K562 (cell line): ENCODE data around the gene S100A4. TPM values are rescaled to one million over a fixed set of nuclear protein-coding genes. Genes with fewer than 3 reads are reported as not detected.

ENCODE experiments used
- HCFC1 ChIP-seq: IDR thresholded peaks from 2 replicates; pipeline ENCODE4 v1.6.1; 2012; ENCODE audit warnings: low read depth, low read length, improper control_type of control experiment
- PHB2 ChIP-seq: fragments of 450-650 bp; IDR thresholded peaks from 2 replicates; pipeline ENCODE4 v1.6.1; 2017; ENCODE audit warnings: low read depth
- SLC30A9 ChIP-seq: fragments of 250-450 bp; sonication (Bioruptor Pico); IDR thresholded peaks from 2 replicates; pipeline ENCODE4 v1.8.0; 2022; ENCODE audit warnings: mild to moderate bottlenecking, moderate library complexity
- SMARCC2 ChIP-seq: fragments of 450-650 bp; IDR thresholded peaks from 2 replicates; pipeline ENCODE4 v1.6.1; 2017; ENCODE audit warnings: antibody characterized with exemption, moderate library complexity, mild to moderate bottlenecking, low read depth
- ZKSCAN3 ChIP-seq: fragments of 250-450 bp; sonication (Bioruptor Pico); IDR thresholded peaks from 2 replicates; pipeline ENCODE4 v1.4.0; 2020
- ZNF239 ChIP-seq: fragments of 250-450 bp; sonication (Bioruptor Pico); IDR thresholded peaks from 2 replicates; pipeline ENCODE4 v1.4.0; 2020; ENCODE audit warnings: mild to moderate bottlenecking
- ZNF551 ChIP-seq: fragments of 250-450 bp; sonication (Bioruptor Pico); IDR thresholded peaks from 2 replicates; pipeline ENCODE4 v1.5.0; 2021; ENCODE audit warnings: mild to moderate bottlenecking, moderate library complexity
- ZNF79 ChIP-seq: fragments of 250-450 bp; sonication (Bioruptor Pico); IDR thresholded peaks from 2 replicates; pipeline ENCODE4 v1.4.0; 2020; ENCODE audit warnings: low read depth, mild to moderate bottlenecking, moderate library complexity
- ZSCAN32 ChIP-seq: fragments of 450-650 bp; formaldehyde crosslinking; IDR thresholded peaks from 2 replicates; pipeline ENCODE4 v1.4.0; 2020; ENCODE audit warnings: mild to moderate bottlenecking, moderate library complexity
- polyA plus RNA-seq, 8 experiments: library from polyadenylated mRNA; depleted of rRNA in 4 of 8; stranded (reverse) in 5 of 8; unstranded in 3 of 8; fragments of >200 nt; fragmentation: Nextera tagmentation in 2 of 8; fragmentation: Illumina TruSeq in 1 of 8; extraction: Ambion mirVana in 2 of 8; extraction: Trizol in 1 of 8; gene quantifications; 2 replicates each; pipeline versions ENCODE4 v1.2.1 to v1.2.3, GENCODE V29; 2011 to 2014; ENCODE audit warnings: inconsistent platforms in 1 of 8, missing spikeins in 1 of 8
- total RNA-seq, 7 experiments: library from RNA; depleted of rRNA in 6 of 7; stranded (reverse); fragments of >200 nt in 6 of 7; fragmentation: Illumina TruSeq in 2 of 7; extraction: Trizol in 2 of 7; gene quantifications; 2 replicates each; pipeline versions ENCODE4 v1.2.1 to v1.2.3, GENCODE V29; 2011 to 2021; ENCODE audit warnings: low replicate concordance in 1 of 7
- TF ChIP-seq, protein P1 (sequence below): fragments of 250-450 bp; sonication (Bioruptor Pico); IDR thresholded peaks from 2 replicates; pipeline ENCODE4 v1.8.0; 2021; ENCODE audit warnings: moderate library complexity, mild to moderate bottlenecking, inconsistent platforms

The S100A4 gene
- total and polyA plus RNA-seq, 9 of the 15 experiments (the other 6 are each of a cell fraction or from before 2014, with no cell fraction given): 3.7 to 20.1 (median 11.2) TPM

DNA sequence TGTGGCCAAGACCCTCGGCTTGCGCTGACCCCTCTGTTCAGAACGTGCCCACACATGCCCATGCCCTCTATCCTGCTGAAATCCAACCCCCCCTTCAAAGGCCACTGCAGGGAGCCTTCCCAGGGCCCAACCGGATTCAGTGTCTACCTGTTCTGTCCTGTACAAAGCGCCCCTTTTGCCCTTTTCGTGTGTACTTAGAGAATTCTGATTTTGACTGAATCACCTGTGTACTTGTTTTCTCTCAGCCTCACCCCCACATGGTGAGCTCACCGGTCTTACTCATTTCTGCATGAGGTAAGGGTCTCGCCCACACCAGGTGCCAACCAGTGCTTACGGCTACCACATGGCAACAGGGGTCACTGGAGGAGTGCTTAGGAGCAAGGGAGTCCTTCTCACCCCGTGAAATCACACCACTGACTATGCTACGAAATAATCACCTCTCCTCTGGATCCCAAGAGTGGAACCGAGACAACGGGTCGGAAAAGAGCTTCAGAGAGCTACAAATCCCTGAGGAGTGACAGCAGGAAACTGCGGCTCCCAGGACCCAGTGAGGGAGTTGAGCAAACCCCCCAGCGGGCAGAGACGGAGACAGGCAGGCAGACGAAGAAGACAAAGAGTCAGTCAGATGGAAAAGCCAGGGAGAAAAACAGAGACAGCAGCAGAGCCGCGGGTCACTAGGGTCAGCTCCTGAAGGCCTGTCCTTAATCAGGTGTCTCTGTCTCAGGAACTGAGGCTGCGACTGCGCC, 22.2 kb upstream of the S100A4 start (continued):
- TF ChIP-seq ZSCAN32 (CRISPR knock-in tag) (no peak), ZNF239 (CRISPR knock-in tag) (no peak), ZNF551 (CRISPR knock-in tag) (no peak), ZKSCAN3 (CRISPR knock-in tag) (no peak), SMARCC2 (no peak), PHB2 (no peak), SLC30A9 (CRISPR knock-in tag) (no peak), ZNF79 (CRISPR knock-in tag) (no peak), HCFC1 (no peak)
- TF ChIP-seq, protein P1, sequence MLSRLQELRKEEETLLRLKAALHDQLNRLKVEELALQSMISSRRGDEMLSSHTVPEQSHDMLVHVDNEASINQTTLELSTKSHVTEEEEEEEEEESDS (CRISPR knock-in tag): no peak
- TF ChIP-seq, all 486 proteins: peak for 2
